ENCODE measurements around the gene FAM98A.

- TF ChIP-seq NFIC (IDR thresholded peaks at IDR 0.05; ENCODE audit: low read depth, low read length) (no peak), SUZ12 (IDR thresholded peaks at IDR 0.05; ENCODE audit: unreplicated experiment) (no peak), RAD21 (IDR thresholded peaks at IDR 0.05; ENCODE audit: insufficient read depth, low read depth, low read length) (no peak), MEF2A (IDR thresholded peaks at IDR 0.05; ENCODE audit: insufficient read depth, low read depth, low read length) (no peak), CTCF (IDR thresholded peaks at IDR 0.05 in 2 of 3, conservative IDR thresholded peaks at IDR 0.05 in 1 of 3; ENCODE audit: control insufficient read depth in 2 of 3, extremely low read depth in 1 of 3, insufficient read depth in 1 of 3, low read depth in 3 of 3, low read length in 3 of 3) (no peak), CBX5 (IDR thresholded peaks at IDR 0.05; ENCODE audit: low read depth) (no peak)
Observed at GRCh38 chr2:33552758-33553461, 46.2 kb downstream of the FAM98A start.
